Suprapubic skin (tissue), 4 donors: ENCODE measurements around the gene PLA2G10.

Source experiments
- CTCF ChIP-seq, 2 donors: fragments of 200-600 bp in 1 of 2; fragments of 450-650 bp in 1 of 2; sonication (generic) in 1 of 2; IDR thresholded peaks; one replicate each; pipeline ENCODE4 v1.5.1; 2016 to 2019; ENCODE audit warnings: antibody characterized with exemption in 2 of 2, mild to moderate bottlenecking in 1 of 2, moderate library complexity in 1 of 2
- EP300 ChIP-seq: sonication (generic); formaldehyde crosslinking; IDR thresholded peaks from one replicate; pipeline ENCODE4 v1.6.1; 2017; ENCODE audit warnings: antibody characterized with exemption
- POLR2A ChIP-seq, 2 donors: fragments of 450-650 bp; IDR thresholded peaks; one replicate each; pipeline ENCODE4 v1.6.1; 2017; ENCODE audit warnings: antibody characterized with exemption in 2 of 2, mild to moderate bottlenecking in 2 of 2, moderate library complexity in 2 of 2
- POLR2AphosphoS5 ChIP-seq, 3 donors: sonication (generic); formaldehyde crosslinking; IDR thresholded peaks; one replicate each; pipeline ENCODE4 v1.6.1; 2017; ENCODE audit warnings: antibody characterized with exemption in 3 of 3

- TF ChIP-seq POLR2AphosphoS5 (IDR thresholded peaks at IDR 0.05) (no peak), CTCF (IDR thresholded peaks at IDR 0.05) (no peak), EP300 (no peak), POLR2A (IDR thresholded peaks at IDR 0.05) (no peak)
These were observed 52.2 kb downstream of the PLA2G10 start for GRCh38 chr16:14641926-14642325.
